BLaER1 (cell line): Measurements from ENCODE around the gene PRKRA.

ENCODE experiments used
- H3K27ac ChIP-seq: shearing (Covaris generic); formaldehyde crosslinking; 2 replicates; pipeline ENCODE4 v1.8.1; 2022
- H3K27me3 ChIP-seq: shearing (Covaris generic); formaldehyde crosslinking; 2 replicates; pipeline ENCODE4 v1.8.1; 2022
- H3K36me3 ChIP-seq: shearing (Covaris generic); formaldehyde crosslinking; 2 replicates; pipeline ENCODE4 v1.8.1; 2022
- H3K4me1 ChIP-seq: shearing (Covaris generic); formaldehyde crosslinking; 2 replicates; pipeline ENCODE4 v1.8.1; 2022
- H3K4me2 ChIP-seq: shearing (Covaris generic); formaldehyde crosslinking; 2 replicates; pipeline ENCODE4 v1.8.1; 2022
- H3K4me3 ChIP-seq: shearing (Covaris generic); formaldehyde crosslinking; 2 replicates; pipeline ENCODE4 v1.8.1; 2022
- H3K9ac ChIP-seq: shearing (Covaris generic); formaldehyde crosslinking; 2 replicates; pipeline ENCODE4 v1.8.1; 2022
- H3K9me3 ChIP-seq: shearing (Covaris generic); formaldehyde crosslinking; 2 replicates; pipeline ENCODE4 v1.8.1; 2022
- H4K20me1 ChIP-seq: shearing (Covaris generic); formaldehyde crosslinking; 2 replicates; pipeline ENCODE4 v1.8.1; 2022
- Cebpa-rat ChIP-seq: shearing (Covaris generic); IDR thresholded peaks from 2 replicates; pipeline ENCODE4 v1.8.1; 2022

The PRKRA gene

GRCh38 chr2:178383718-178384117 lies 67.3 kb downstream of the PRKRA start:
- Histone ChIP-seq H3K27me3 (no peaks in the 10 kb centered on the region), H3K36me3 (no peaks in the 10 kb centered on the region), H4K20me1 (no peaks in the 10 kb centered on the region), H3K27ac (no peak overlapping the region), H3K4me2 (no peak overlapping the region), H3K9ac (no peak overlapping the region), H3K9me3 (no peaks in the 10 kb centered on the region), H3K4me1 (no peaks in the 10 kb centered on the region), H3K4me3 (no peak overlapping the region)
- no peak for TF ChIP-seq Cebpa-rat
